Testis (tissue), 2 donors: ENCODE measurements around the gene SDK2.

Source experiments
- CTCF ChIP-seq, 3 experiments: fragments of 450-650 bp in 2 of 3; fragments of 200-600 bp in 1 of 3; sonication (generic) in 1 of 3; IDR thresholded peaks; one replicate each; pipeline ENCODE4 v1.5.1; 2016 to 2019; ENCODE audit warnings: antibody characterized with exemption in 3 of 3, mild to moderate bottlenecking in 2 of 3, moderate library complexity in 1 of 3
- POLR2A ChIP-seq: fragments of 450-650 bp; IDR thresholded peaks from one replicate; pipeline ENCODE4 v1.6.1; 2017; ENCODE audit warnings: antibody characterized with exemption, mild to moderate bottlenecking, moderate library complexity

DNA sequence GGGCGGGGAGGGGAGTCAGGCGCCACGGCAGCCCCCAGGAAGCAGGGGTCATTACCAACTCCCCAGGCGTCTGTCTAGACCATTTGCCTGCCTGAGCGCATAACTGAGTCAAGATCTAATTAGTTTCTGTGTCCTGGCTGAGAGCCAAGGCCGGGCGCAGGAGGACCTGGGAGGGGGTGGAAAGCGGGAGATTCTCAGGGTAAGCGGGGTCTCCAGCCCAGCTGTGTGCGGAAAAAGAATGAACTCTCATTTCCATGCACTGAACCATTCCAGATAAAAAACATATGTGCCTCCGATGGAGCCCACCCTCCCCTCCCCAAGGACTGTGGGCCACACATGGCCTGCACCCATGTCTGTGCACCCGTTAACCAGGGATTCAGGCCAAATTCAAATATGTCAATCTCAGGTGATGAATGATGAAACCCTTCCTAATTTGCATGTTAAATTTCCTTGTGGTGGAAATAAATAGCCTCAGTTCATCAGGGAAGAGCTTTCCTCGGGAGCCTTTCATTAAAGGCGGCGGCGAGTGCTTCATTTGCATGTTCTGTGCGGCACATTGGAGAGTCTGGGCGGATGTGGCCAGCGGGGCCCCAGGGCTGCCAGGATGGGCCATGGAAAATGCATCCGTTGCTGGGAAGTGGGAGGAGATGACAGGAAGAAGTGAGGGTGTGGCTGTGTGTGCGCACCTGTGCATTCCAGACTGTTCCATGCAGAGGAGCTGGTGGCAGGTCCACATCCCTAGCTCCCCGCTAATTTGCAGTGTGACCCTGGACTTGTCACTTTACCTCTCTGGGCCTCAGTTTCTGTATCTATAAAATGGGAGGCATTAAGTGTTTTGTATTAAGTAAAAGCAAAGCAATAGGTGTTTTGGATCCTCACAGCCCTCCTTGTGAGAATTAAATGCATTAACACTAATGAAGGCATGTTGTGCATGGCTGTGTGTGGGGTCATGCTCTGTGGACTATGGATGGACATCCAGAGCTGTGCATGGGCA is 151.1 kb downstream of the SDK2 start:
- TF ChIP-seq CTCF (IDR thresholded peaks at IDR 0.05): no peak
- no peak for TF ChIP-seq POLR2A
